Measurements from ENCODE around the gene FGFBP3.
"Not testable (repeated sequence)": the region's sequence is repeated elsewhere in the genome, so short reads cannot be mapped to it uniquely, and the experiment has no call there.

The FGFBP3 gene

DNA sequence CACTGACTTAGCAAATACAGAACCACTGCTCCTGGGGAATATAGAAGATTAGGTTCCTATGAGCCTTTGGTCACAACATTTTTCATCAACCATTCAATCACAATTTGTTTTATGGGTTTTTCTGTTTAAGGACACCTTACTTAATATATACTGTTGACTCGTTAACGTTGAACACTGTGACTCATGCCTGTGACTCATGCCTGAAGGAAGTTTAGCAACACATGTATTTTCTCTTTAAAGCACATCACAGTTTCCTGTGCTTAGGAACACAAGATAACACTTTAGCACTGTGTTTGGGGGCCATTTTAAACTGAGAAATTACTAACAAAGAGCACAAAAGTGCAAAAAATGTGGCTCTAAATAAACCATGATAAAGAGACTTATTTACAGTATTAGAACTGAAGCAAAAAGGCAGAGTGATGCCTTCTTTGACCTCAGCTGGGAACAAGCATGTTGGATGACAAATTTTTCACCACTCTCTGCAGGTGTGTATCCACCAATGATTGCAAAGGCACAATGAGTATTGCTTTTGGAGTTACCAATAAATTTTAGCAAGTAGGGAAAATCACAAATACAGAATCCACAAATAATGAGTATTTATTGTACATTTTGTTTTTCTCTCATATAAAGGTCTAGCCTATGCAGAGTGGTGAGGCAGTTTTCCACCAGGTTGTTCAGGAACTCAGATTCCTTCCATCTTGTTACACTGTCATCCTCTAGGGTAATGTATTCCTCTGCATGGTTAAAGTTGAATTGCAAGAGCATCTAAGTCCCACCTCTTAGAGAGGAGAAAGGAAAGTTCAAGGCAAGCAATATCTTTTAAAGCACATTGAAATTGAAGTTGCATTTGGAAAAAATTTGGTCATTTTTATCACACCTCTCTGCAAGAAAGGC lies 7.3 kb downstream of the FGFBP3 start:
- no peak for DNase-seq

DNA sequence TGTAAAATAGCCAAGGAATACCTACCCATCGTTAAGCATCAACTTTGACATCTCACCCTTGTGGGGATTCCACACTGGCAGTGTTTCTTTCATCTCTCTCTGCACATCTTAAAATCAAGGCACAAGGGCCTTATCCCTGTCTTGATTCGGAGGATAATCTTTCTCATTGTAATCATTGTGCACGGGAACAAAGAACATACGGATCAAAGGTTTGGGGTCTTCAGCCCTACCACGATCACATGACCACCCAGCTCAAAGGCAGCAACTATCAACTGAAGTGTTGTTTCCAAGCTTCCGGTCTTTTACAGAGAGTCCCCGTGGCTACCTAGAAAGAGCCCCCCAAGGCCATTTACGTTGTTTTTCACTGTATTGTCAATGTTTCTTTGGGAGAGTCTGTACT lies 11.9 kb downstream of the FGFBP3 start:
- DNase-seq = no peak

DNA sequence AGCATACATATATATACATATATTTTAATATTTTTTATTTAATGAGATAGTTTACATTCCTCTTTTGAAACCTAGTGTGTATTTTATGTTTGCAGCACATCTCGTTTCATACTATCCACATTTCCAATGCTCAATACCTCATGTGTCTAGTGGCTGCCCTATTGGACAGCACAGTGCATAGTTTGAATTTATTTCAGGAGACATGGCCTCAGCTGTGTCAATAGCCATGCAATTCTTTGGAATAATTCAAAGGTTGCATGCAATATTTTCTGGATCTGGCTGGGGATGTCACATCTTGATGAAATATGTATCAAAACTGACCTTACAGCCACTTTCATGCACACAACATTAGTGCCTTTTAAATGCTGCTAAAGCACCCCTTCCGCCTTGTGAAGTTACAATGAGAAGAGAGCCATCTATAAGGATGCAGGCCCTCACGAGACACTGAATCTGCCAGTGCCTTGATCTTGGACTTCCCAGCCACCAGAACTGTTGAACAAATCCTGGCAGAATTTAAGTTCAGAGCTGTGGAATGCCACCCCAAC lies 13.0 kb downstream of the FGFBP3 start:
- DNase-seq = no peak

DNA sequence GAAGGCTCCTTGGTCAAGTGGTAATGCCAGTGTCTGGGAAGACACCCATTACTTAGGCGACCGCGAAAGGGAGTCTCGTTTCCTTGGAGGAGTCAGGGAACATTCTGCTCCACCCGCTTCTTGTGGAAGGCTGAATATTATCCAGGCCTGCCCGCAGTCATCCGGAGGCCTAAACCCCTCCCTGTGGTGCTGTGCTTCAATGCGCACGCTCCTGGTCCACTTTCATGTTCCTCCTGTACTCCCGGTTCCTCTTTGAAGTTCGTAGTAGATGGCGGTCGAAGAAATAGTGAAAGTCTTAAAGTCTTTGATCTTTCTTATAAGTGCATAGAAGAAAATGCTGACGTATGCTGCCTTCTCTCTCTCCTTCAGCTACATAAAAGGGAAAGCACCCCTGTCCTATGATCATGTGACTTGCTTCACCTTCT lies 15.0 kb downstream of the FGFBP3 start:
- DNase-seq = not testable (repeated sequence)

DNA sequence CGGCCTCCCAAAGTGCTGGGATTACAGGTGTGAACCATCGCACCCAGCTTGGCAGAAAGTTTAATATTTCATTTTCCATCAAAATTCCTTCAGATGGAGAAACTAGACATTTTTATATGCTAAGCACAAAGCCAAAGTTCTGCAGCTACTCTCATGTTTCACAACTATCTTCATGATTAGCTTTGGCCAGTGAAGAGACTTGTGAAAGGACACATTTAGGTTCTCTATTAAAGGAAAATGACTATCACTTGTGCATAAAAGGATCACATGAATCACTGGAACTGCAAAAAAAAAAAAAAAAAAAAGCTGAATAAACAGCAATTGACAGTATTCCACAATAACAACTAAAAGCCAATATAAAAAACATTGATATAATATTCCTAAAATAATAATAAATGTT lies 16.2 kb downstream of the FGFBP3 start:
- DNase-seq = no peak

DNA sequence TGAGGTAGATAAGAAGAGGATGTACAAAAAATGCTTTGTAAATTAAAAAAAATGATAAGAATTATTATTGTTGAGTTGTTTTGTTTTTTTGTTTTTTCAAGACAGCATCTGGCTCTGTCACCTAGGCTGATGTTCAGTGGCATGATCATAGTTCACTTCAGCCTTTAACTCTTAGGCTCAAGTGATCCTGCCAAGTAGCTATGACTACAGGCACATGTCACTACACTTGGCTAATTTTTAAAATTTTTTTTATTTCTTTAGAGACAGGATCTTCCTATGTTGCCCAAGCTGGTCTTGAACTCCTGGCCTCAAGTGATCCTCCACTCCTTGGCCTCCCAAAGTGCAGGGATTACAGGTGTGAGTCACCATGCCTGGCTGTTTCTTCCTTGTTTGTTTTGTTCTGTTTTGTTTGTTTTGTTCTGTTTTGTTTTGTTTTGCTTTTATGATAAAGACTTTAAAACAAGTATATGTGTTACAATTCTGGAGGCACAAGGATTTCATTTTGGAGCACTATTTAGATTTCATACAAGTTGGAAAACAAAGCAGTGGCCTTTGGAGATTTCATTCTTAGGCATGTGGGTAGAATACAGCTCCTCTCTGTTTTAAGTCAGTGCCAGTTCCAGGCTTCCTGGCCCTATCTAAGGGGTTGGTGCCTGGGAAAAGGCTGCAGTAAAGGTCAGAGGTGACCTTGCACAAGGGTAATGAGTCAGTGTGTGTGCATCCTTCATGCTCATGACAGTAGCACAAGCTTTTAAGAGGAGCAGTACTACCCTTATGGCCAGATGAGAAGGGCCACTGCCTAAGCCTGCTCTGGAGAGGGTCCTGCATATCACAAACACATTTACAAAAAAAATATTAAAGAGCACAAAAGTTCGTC lies 17.9 kb downstream of the FGFBP3 start:
- DNase-seq = no peak

DNA sequence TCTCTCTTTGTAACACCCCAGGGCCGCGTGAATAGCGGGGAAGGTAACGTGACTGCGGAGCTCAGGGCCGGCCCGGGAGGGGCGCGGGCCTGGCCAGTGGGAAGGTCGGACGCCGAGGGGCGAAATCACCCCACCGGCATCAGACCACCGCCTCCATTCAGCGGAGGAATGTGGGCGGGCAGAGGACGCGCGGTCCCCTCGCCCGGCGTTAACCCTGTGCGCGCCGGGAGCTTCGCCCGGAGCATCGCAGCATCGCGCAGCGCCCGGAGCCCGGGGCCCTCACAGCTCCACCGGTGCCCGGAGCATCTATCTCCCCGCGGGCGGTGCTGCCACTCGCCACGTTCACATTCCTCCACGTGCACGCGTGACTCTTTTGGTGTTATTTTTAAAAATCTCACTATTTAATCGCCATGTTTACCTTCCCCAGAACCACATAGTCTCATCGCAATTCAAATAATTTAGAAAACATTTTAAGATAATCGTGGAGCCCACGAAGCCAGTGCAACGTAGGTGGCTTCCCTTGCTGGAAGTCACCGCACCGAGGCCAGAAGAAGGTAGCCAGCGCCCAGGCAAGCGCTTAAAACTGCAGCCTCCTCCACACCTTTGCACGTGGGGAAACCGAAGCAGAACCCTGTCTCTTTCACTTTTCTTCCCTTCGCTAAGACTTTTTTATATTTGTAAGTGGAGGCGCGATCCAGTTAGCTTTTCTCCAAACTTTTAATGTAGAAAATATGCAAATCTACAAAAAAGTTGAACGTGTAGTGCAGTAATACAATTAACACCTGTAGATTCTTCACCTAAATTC lies 21.8 kb downstream of the FGFBP3 start:
- peak; percentile 79 for DNase-seq

DNA sequence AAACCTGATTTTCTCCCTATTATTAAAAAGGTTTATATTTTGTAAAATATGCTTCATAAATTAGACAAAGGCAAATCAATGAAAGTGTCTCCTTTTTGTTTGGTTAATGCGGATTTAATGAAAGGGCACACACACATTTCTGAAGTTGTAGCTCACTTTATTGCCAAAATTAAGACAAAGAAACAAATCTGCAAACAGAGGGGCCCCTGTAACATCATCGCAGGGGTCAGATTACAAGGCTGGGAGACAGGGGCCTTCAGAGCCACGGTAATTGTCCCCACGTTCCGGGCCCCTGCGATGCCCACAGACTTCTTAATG lies 22.4 kb downstream of the FGFBP3 start:
- no peak for DNase-seq

DNA sequence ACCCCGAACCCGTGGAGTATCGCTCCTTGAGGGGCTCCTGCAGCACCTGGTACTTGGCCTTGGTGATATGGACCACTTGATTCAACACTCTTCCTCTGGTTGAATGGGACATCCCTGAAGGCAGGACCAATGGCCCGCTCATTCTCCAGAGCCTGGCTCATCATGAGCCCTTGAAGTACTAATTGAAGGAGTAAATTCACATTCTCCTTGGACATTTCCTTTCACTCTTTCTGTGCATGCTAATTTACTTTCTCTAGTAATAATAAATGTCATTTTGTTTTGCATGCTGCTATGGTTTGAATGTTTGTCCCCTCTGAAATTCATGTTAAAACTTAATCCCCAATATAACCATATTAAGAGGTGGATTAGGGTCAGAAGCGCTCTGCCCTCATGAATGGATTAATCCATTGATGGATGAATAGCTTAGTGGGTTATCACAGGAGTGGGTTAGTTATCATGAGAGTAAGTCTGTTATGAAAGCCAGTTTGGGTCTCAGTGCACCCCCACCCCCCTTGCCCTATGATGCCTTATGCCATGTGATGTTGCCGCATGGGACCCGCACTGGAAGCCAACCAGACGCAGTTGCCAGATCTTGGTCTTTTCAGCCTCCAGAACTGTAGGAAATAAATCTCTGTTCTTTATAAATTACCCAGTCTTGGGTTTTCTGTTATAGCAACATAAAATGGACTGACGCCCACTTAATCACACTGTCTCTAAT lies 23.8 kb downstream of the FGFBP3 start:
- no peak for DNase-seq

DNA sequence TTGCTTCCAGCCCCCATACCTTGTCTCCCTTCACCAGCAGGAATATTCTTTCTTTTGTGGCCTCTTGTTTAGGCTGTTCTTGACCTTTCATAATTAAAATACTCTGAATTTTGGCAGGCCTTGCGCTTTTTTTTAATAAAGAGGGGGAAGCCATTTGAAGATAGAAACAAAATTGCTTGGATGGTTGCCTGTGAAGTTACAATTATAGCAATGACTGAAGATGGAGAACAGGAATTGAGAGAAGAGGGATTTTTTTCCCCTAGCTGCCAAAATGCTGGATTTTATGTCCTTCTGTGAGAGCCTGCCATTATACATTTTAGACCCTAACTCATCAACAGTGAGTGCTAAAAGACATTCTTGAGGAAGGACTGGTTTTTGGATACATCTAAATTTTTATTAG lies 24.8 kb downstream of the FGFBP3 start:
- DNase-seq = no peak

DNA sequence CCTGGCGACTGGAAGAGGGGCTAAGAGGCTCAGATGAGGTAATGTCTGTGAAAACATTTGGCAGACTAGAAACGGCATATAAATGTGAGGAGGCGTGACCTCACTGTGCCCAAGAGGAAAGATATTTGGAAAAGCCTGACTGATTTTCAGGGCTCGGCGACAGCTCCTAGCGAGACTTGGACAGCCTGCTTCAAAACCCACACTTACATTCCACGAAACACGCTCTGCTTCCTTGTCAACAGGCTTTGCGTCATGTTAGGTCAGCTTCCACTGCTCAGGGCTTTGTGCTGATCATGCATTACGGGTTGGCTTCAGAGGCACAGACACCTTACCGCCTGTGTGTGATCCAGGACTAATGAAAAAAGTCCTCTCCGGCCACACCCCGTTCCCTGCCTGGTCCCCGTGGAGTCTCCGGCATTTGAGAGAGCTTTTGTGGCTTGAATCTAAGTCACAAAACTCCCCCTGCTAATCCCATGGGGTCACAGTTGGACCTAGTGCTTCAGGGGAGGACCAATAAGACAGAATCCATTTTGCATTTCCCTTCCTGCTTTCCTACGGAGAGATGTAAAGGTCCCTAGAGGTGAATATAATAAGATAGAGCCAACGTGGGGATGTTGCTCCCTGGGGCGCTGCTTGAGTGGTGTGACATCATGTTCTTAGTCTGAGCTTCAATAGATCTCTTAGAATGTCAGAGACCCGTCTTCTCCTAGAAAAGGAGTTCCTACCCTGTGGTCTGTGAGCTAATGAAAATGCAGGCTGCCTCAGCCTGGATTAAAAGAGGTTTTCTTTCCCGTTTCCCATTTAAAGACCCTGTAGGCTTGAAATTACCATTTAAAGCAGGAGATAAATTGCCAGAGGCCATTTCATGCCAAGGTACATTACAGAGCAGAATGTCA lies 25.5 kb downstream of the FGFBP3 start:
- peak; percentile 70 for DNase-seq

DNA sequence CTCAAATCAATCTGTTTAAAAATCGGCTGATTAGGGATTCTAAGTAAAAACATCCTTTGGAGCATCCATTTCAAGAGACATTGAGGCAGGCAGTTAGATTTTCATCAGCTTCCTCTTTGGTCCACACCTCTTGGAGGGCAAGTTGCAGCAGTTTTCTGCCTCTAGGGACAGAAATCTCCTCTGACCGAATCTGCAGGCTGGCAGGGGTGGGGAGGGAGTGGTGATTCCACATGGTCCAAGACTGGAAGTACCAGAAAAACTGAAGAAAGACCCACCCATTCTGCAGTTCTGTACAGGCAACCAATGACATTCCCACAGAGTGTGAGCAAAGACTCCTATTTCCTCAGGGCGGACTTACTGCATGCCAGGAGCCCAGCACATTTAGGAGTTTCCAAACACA lies 29.0 kb downstream of the FGFBP3 start:
- DNase-seq = no peak

DNA sequence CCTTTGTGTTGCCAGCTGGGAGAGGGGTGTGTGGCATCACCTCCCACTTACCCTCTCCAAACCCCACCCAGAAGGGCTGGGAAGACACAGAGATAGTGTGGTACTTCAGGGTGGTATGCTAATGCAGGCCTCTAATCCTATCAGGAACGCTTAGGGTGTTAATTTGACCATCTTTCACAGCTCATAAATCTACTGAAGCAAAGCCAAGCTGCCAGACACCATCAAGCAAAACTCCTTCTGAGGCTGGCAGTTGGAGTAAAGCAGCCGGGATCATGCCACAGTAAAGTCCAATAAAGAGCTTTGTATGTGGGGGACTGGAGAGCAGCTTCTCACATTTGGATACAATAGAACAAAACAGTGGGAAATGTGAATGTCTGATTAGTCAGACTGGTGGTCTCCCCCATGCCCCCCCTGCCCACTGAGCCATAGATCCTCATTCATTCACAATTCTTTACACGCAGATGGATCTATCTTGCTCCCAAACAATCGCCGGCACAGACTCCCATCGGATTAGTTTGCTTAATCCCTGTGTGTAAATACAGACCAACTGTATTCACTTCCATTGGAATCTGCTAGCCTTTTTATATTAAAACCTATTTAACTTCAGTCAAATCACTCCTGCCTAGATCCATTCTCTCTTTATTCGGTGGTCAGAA lies 29.6 kb downstream of the FGFBP3 start:
- no peak for DNase-seq

DNA sequence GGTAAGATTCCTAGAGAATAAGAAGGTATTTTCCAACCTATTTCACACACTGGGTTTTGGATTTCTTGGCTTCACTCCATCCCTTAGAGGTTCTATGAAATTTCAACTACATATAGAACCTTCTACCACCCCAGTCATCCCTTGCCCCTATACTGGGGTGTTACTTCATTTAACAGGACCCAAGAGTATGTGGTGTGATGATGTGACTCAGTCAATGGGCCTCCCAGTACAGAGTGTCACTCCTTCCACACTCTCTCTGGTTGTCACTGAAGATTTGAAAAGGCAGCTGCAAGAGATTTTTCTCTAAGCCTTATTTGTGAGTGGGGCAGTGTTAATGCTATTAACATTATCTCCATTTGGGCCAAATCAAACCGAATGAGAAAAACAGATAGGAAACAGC lies 33.5 kb downstream of the FGFBP3 start:
- no peak for DNase-seq

DNA sequence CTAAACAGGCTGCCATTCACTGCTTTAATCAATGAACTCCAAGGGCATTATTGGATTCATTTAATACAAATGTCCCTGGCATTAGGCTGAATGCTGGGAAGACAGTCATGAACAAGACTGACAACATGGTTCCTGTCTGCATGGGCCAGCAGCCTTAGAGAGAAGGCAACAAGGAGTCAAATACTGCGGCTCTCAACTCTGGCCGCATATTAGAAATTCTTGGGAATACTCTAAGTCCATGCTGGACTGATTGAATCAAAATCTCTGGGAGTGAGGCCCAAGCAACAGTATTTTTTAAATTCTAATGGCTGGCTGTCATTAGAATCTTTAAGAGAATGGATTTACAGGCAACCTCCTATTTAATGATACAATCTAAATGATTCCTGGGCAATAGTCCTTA lies 34.1 kb downstream of the FGFBP3 start:
- no peak for DNase-seq

DNA sequence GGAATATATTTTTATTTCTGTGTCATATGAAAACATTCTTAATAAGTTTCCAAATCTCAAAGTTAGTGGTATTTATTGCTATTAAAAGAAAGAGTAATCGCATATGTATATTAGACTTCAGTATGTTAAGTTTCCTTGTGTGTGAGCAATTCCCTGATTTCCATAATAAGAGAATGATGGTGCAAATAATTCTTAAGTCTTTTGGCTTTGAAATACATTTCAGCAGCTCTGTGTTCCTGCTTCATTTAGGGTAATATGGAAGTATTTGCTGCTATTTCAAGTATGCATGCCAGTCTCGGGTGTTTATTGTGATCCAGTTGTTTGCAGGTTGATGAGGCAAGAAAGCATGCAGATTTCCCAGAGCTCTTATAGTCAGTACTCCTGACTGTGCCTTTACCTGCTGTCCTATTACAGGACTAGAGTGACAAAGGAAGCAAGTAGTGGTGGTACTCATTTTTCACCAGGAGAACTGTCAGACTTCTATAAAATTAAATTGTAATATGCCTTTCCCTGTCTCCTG lies 43.7 kb downstream of the FGFBP3 start:
- DNase-seq = no peak

DNA sequence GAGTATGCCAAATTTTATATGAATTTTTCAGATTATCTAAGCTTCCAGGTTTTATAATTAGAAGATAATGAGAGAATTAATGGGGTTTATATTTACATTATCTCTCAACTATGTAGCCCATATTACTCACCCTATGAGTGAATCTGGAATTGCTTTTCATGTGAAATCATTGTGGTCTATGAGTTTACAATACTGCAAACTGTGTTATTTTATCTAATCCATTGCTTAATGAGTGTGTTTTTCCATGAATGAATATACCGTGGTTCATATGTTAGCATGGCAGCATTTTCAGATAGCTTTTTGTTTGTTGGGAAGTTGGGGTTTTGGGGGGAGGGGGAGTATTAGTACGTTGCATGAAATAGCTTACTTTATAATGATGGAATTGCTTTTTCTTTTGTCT lies 44.5 kb downstream of the FGFBP3 start:
- no peak for DNase-seq

DNA sequence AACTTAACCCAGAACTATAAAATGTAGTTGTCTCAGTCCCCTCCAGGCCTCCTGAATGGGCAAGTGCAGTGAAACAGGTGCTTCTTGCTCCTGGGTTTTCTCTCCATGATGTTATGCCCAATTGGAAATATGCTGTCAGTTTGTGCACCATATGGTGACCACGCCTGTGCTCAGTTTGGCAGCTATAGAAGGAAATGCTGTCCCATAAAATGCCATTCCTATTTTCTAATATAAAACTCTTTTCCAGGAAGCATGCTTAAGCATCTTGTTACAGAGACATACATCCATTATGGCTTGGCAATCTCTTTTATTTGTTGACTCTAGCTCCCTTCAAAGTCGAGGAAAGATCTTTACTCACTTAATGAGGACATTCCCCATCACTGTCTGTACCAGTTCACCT lies 45.2 kb downstream of the FGFBP3 start:
- DNase-seq = no peak

DNA sequence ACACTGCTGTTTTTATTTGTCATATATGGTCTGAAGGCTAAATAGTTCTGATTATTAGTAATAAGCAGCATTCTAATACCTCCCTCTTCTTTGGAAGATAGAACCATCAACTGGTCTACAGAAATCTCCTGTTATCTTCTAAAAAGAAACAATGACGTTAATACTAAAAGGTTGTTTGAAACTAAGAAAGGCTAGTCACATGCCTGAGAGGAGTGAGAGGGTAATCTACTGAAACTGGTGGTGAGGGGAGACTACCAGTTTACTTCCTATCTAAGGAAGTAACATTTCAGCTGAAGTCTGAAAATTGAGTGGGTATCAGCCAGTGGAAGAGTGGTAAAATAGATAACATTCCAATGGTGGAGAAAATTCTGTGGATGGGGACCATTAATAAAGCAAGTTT lies 48.4 kb downstream of the FGFBP3 start:
- DNase-seq = no peak

DNA sequence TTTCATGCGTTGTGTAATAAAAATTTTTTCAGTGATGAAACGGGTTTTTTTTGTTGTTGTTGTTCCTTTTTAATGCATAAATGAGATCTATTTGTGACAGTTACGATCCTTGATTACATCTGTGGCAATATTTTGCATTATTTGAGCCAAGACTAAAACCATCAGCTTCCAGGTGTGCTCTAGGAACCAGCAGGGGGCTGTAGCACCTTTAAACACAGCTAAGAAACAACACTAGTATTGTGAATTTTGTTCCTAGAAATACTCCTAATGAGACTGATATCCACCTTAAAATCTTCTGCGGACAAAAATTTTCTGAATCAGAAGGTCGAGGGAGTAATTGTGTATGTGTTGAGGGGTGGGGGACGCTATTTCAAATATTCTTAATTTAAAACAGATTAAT lies 52.6 kb downstream of the FGFBP3 start:
- DNase-seq = no peak

Data from right kidney (tissue), 1 donor.